ENCODE results near the gene DRC7.

The DRC7 gene

DNA sequence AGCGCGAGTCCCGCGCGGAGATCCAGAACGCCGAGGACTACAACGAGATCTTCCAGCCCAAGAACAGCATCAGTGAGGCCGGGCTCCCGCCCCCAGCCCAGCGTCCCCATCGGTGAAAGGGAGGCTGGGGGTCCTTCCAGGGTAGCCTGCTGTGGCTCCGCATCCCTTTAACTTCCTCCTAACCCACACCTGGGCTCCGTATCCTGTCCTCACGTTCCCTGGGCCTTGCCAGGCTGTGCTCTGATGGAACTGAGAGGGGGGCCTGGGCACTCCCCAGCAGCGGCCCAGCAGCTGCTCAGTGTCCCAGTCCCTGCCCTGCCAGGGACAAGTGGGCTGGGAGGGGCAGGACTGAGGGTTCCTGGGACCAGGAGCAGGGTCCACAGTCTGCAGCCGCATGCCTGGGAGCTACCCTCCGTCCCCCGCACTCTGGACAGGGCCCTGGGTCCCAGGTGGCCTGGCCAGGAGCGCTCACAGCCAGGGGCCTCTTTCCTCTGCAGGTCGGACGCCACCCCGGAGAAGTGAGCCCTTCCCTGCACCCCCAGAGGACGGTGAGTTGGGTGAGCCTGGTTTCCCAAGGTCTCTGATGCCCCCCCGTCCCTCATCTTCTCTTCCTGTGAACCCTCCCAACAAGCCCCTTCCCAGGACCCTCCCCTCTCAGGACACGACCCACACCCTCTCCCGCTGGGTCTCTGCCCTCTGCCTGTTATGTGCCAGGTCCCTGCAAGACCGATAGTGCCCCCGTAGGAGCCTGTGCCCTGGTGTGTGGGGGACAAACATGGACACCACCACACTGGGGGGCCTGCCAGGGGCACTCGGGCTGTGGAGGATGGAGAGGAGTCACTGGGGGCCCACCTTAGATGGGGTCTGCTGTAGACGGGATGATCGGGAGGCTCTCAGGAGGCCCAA lies 59.1 kb downstream of the DRC7 start:
- no peak for FAIRE-seq

DNA sequence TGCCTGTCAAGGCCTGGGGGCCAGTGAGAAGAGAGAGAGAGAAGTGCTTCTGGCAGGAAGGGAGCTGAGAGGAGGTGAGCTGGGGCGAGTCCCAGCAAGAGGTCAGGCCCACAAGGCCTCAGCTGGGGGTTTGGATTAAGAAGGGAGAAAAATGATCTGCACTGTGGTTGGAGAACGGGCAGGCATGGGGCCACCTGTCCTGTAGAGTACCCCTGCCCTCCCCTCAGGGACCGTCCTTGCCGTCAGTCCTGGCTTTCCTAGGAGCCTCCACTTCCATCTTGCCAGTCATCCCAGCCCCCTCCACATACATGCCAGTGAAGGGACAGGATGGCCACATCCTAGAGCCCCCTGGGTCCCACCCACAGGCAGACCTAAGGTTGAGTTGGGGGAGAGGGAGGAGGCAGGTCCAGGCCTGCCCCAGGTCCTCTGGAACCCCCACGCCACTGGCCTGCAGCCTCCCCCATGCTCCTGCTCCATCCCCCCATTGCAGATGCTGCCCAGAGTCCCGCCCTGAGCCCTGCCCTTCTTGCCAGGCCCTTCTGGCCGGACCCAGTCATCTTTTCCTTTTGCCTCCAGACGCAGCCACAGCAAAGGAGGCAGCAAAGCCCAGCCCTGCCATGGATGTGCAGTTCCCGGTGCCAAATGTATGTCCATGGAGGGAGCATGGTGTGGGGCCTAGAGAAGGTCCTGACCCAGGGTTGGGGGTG lies 59.9 kb downstream of the DRC7 start:
- FAIRE-seq = no peak

DNA sequence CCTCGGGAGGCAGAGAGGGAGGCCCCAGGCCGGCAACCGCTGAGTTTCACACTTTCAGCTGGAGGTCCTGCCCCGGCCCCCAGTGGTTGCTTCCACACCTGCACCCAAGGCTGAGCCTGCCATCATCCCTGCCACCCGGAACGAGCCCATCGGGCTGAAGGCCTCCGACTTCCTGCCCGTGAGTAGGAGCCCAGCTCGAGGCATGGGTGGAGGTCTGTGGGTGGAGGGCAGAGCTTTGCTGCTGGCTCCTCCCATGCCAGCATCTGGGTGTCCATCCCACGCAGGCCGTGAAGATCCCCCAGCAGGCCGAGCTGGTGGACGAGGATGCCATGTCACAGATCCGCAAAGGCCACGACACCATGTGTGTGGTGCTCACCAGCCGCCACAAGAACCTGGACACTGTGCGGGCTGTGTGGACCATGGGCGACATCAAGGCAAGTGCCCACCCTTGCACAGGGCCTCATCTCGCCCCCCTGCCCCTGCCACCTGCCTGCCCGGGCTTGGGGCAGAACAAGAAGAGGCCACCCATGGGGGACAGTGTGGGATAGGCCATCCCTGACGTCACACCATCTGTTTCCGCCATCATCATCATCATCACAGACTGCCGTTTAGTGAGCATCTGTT lies 60.6 kb downstream of the DRC7 start:
- FAIRE-seq = no peak

DNA sequence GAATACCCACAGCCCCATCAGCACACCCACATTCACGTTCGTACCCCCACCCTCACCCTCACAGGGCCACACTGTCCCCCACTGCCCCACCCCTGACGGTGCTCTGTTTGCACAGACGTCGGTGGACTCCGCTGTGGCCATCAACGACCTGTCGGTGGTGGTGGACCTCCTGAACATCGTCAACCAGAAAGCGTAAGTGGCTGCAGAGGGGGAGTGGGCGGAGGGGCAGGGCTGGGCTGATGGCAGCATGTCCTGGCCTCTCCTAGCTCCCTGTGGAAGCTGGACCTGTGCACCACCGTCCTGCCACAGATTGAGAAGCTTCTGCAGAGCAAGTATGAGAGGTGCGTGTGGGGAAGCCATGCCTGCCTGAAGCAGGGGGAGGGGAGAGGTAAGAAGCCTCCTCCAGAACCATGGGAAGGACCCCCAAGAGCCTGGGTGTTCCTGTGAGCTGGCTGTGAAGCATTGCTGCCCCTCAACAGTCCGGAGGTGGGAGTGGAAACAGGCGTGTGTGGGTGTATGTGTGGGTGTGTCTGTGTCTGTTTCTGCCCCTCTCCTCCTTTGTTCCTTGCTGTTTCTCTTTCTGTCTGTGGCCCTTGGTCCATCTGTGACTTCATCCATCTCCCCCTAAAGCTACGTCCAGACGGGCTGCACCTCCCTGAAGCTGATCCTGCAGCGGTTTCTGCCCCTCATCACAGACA lies 61.3 kb downstream of the DRC7 start:
- no peak for FAIRE-seq

DNA sequence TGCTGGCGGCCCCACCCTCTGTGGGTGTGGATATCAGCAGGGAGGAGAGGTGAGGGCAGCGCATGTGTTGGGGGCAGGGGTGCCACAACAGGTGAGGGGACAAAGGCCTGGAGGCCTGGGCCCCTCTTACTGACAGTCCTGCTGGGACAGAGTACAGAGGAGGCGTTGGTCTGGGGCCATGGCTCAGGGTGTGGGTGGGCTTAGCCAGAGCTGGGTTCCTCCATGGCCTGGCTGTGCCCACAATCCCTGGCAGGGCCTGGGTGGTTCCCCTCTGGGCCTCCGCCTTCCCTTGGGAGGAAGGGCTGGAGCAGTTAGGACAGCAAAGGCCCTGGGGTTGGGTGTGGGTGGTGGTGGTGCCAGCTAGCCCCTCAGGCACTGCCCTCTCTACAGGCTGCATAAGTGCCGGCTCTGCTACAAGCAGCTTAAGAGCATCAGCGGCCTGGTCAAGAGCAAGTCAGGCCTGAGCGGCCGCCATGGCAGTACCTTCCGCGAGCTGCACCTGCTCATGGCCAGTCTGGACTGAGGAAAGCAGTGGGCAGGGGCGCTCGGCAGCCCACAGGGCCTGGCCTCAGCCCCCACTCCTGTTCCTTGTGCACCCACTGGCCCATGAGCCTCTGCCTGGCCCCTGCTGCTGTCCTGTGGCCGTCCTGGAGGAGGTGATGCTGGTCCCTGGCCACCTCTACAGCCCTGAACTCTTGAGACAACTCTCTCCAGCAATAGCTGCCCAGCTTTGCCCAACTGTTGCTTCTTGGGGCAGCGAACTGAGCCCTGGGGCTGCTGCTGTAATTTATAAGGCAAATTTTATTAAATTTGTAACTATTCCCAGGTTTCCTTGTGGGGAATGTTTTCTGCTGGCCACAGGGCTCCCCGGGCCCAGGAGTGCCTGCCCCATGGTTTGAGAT lies 62.1 kb downstream of the DRC7 start:
- no peak for FAIRE-seq

DNA sequence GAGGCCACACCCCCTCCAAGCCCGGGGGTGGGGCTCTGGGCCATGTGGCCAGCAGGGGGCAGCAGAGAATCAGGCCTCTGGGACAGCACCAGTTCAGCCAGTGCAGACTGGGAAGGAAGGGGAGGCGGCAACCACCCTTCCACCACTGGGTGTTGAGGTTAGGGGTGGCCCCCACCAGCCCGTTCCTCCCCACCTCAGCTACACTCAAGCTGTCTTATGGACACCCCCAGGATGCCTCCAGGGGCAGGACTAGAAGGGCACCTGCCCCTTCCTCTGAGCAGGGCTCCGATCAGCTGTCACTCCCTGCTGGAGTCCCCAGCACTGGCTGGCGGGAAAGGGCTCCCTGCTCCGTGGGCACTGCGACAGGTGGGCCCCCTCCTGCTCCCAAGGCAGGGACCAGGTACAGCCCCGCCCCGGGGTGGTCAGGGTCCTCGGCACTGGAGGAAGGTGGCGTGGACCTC lies 62.8 kb downstream of the DRC7 start:
- no peak for FAIRE-seq

DNA sequence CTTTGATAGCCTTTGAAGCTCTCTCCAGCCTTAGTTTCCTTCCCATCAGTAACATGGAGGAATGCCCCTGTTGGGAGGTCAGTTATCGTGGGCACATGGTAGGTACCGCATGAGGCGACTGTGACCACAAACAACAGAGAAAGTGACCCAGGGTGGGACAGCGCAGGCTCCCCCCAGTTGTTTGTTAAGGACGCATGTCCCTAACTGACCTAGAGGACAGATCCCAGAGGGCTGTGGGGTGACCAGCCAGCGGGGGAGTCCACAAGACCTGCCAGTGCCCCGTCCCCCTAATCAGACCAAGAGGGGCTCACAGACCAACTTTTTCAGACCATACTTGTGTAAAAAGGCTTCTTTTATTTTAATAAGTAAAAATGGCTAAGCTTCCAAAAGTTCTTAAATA lies 63.3 kb downstream of the DRC7 start:
- no peak for FAIRE-seq

DNA sequence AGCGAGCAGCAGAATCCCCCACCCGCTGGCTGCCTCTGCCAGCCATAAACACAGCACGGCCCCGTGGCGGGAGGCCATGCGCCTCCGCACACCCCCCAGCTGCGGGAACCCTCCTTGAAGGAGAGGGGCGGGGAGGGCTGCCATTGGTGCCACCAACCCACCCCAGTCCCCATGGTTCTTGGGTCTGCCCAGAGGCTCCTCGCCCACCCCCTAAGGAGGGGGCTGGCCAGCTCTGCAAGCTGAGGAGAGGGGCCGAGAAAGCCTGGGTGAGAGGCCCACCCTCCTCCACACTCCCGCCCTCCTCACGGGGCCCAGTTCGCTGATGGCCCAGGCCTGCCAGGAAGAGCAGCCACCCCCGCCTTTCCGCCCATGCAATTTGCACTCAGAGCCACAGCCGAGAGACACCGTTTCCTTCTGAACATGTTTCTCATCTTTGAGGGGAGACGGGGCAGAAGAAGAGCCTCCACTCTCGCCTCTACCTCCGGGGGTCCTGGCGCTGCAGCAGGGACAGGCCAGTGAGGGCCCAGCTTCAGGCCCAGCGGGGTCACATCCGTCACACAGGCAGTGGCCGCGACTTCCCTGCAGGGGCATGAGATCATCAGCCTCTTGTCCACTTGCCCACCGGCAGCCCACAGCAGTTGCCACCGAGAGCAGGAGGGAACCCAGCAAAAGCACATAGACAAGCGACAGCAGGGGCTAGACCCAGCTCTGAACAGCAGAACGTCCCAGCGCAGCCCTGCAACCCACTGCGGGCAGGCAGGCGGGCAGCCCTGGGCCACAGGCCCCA lies 63.9 kb downstream of the DRC7 start:
- no peak for FAIRE-seq

DNA sequence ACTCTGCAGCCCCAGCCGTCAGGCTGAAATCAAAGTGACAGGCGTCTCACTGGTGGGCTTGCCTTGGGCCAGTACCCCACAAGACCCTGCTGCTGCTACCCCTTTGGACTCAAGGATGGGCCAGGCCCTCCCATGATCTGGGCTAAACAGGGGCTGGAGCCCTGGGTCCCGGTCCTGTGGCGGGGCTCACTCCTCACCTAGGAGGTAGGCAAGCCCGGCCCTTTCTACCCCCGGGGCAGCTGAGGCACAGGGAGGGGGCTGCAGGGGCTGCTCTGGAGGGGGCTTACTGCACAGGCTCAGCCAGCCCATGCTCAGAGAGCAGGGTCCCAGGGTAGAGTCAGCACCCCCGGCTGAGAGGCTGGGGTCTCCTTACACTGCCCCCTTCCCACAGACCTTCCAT lies 64.5 kb downstream of the DRC7 start:
- FAIRE-seq = no peak

DNA sequence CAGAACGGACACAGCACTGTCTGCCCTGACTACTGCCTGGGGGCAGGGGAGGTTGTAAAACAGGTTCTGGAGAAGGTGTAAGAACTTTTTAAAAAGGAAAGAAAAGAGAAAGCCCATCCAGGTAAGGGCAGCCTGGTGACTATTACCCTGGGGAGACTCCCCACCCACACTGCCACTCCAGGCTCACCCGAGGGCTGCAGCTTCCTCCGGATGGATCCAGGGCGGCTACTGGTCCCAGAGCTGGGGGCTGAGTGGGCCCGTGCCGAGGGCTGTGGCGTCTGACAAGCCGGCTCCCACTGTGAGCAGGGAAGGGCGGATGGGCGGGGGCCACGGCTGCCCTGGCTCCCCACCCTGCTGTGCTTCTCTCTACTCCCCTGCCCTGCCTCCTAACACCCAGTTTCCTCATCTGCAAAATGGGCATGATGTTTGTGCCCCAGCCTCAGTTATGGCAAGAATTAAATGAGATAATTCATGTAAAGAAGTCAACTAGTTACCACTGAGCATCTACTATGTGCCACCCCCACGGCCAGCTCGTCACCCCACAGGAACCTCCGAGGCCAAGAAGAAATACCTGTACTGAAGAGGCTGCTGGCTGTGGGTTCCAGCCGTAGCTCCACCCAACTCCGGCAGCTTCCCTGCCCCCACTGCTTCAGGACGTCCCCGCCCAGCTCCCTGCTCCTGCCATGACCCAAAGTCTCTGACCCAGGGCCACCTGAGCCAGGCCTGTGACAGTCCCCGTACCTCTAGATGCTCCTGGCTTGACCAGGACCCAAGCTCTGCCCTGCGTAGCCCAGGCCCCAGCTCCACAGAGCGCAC lies 65.1 kb downstream of the DRC7 start:
- FAIRE-seq = no peak

DNA sequence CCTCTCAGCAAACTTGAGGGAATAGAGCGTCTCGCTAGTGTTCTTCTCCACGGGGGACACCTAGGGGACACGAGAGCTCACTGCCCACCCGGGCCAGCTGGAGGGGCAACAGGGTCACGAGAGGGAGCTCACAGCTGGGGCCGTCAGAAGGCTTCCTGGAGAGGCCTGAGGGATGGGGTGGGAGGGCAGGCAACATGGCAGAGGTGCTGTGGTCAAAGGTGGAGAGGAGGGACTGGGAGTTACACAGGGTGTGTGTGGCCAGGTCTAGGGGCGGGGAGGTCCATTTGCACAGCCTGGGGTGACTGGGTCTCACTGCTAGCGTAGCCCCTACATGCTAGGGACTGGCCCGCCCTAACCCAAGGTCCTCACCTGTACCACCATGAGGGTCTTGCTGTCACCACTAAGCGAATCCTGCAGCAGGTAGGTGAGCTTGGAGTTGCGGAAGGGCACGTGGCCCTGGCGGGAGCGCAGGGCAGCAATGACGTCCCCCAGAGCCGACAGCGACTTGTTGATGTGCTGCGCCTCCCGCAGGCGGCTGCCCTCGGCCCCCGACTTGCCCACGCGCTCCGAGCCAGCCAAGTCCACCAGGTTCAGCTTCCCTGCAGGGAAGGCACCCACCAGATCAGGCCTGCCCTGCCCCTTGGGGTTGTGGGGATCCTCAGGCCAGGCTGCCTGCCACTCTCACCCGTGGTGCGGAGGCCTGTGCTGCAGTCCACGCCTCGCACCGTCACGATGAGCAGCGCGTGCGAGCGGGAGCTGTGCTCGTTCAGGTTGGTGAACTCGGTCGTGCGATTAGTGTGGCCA lies 66.0 kb downstream of the DRC7 start:
- no peak for FAIRE-seq

DNA sequence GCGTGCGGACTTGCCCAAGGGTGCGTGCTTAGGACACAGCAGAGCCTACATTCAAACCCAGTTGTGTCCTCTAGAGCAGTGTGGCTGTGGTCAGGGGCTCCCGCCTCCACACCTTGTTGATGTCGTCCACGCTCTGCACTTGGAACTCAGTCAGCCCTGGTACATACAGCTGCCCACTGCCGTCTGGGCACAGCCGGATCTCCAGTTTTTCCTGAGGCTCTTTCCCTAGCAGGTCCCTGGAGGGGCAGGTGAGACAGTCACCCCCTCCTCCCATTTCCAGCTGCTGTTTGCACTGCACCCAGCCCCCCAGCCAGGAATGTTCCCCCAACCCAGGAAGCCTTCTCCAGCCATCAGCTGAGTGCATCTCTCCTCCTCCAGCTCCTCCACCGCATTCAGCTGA lies 66.7 kb downstream of the DRC7 start:
- no peak for FAIRE-seq

DNA sequence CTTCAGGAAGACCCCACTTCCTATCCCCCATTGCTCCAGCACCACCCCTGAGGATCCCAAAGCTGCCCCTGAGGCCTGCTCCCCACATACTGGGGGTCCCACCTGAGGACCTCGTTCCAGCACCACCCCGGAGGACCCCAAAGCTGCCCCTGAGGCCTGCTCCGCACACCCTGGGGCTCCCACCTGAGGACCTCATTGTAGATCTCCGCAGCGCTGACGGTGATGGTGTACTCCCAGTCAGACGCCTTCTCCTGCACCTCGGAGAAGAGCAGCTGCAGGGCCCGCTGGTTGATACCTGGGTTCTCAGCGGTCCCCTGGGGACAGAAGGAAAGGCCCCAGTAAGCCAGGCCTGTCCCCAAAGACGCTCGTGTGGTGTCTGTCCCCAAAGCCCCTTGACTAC lies 67.4 kb downstream of the DRC7 start:
- no peak for FAIRE-seq

DNA sequence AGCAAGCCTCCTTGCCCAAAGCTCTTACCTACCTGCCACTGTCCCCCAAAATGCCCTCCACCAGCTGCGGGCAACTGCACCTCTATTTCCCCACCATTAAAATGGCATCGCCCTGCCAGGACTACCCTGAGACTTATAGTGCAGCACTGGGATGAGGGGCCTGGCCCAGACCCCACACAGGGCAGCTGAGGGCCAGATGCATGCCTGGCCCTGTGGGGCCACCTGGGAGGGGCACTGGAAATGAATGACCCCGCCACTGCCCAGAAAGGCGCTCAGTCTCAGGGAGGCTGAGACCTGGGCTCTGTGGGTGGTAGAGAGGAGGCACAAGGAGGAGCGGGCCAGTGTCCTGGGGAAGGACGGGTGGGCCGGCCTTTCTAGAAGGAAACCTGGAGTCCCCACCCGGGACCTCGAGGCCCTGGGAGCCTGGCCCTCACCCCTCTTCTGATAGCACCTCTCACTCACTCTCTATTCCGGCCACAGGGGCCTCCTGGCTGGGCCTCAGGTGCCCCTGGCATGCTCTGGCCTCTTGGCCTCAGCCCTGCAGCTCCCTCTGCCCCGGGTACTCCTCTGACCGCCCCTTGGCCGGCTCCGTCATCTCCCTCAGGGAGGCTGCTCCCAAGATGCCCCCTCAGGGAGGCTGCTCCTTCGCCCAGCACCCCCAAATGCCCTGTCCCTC lies 67.9 kb downstream of the DRC7 start:
- no peak for FAIRE-seq

DNA sequence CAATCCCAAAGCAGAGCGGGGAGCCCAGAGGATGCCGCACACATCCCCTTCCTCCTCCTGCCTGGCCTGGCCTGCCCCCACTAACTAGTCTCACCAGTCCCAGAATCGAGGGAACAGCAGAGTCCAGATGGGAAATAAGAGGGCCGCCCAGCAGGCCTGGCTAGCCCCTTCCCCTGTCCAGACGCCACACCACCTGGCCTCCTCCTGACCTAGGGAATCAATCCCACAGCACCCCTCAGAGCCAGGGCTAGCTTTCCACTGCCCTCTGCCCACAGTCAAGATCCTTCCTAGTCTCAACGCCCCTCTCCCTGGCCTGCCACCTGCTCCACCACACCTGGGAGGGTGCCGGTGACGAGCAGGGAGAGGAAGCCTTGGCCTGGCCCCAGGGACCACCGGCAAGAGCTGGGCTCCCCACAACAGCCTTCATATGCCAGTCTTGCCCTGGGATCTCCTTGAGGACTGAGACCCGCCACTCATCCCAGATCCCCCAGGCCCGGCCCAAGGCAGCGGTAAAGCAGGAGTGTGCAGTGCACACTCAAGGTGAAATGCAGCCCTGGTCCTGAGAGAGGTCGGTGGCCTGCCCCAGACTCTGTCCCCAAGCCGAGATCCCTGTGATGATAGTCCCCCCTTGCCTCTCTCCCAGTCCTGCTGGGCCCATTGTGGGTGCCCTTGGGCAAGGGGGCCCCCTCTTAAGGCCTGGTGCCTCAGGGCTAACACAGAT lies 68.8 kb downstream of the DRC7 start:
- FAIRE-seq = no peak

DNA sequence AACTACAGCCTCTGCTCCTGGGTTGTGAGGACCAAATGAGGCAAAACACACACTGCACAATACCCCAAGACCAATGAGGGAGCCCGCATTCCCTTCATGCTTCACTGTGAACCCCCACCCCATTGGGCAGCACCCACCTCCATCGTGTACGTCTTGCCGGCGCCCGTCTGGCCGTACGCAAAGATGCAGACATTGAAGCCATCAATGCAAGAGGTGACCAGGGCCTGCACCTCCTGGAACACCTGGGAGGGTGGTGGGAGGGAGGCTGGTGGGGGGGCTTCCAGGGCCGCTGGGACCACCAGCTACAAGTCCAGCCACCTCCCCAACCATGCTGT lies 69.4 kb downstream of the DRC7 start:
- no peak for FAIRE-seq

DNA sequence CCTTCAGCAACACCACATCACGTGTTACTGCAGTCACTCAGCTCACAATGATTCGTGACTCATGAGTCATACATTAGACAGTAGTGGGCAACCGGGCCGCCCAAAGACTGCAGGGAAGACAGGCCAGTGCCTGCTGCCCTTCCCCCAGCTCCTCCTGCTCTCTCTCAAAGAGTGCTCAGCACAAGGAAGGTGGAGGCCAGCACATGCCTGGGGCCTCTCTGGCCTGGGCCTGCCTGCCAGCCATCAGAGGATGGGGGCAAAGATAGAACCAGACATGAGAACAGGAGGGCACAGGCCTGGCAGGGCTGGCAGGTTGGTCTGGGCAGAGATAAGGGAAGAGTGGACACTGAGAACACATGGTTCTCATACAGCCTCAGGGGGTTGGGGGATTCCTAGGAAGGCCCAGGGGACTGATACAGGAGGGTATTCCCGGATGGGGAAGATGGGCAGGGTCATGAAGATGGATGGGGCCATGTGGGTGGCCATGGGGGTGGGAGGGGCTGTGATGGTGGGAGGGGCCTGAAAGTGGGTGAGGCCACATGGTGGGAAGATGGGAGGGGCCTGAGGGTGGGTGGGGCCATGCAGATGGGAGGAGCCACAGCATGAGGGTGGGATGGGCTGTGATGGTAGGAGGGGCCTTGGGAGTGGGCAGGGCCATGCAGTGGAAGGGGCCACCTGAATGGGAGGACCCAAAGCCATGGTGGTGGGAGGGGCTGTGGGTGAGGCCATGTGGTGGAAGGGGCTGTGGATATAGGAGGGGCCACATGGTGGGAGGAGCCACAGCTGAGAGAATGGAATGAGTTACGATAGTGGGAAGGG lies 69.9 kb downstream of the DRC7 start:
- FAIRE-seq = no peak

Data from islet of Langerhans (tissue), 1 donor.